H1 (cell line): ENCODE data around the gene PCGF3. TPM values are rescaled to one million over a fixed set of nuclear protein-coding genes. Genes with fewer than 3 reads are reported as not detected.
A peak's percentile ranks its signal among the peaks of the same experiment; 100 is the strongest.

Experiments used
- CTCF ChIA-PET: fragments of 300-600 bp; sonication (Branson Sonifier 250); formaldehyde crosslinking; loops from one replicate; lab custom pipeline; 2021; ENCODE audit not compliant: partially characterized antibody; lab: Charles Lee
- POLR2A ChIA-PET: fragments of 300-600 bp; sonication (Branson Sonifier 250); formaldehyde crosslinking; loops from one replicate; lab custom pipeline; 2021; ENCODE audit warnings: inconsistent platforms; ENCODE audit not compliant: partially characterized antibody; lab: Charles Lee
- DNase-seq, 2 experiments: peaks; one replicate each; pipeline versions ENCODE4 v3.0.0 to v3.0.0-alpha.2; 2010 to 2022; ENCODE audit warnings: low spot score in 2 of 2, low read depth in 1 of 2, mixed read lengths in 1 of 2
- FAIRE-seq: peaks from 2 replicates; lab custom pipeline; 2011; peaks lifted over from hg19 to GRCh38; lab: Jason Lieb, UNC
- H2AFZ ChIP-seq: 2 replicates; pipeline ENCODE4 v1.8.1; 2012; ENCODE audit warnings: low read length, inconsistent platforms
- H2AK5ac ChIP-seq: 2 replicates; pipeline ENCODE4 v1.6.1; 2013; ENCODE audit warnings: low read depth, low read length
- H2BK120ac ChIP-seq: replicated peaks from 2 replicates; pipeline ENCODE3; 2013; ENCODE audit warnings: low read depth, low read length, inconsistent platforms
- H2BK12ac ChIP-seq: 2 replicates; pipeline ENCODE4 v1.6.1; 2013; ENCODE audit warnings: low read depth, low read length
- H2BK15ac ChIP-seq: 2 replicates; pipeline ENCODE4 v1.6.1; 2013; ENCODE audit warnings: low read length
- H2BK20ac ChIP-seq: 2 replicates; pipeline ENCODE4 v1.6.1; 2013; ENCODE audit warnings: low read length
- H2BK5ac ChIP-seq: 2 replicates; pipeline ENCODE4 v1.6.1; 2013; ENCODE audit warnings: low read depth, low read length
- H3K14ac ChIP-seq: 2 replicates; pipeline ENCODE4 v1.6.1; 2013; ENCODE audit warnings: inconsistent platforms; ENCODE audit not compliant: insufficient read length
- H3K18ac ChIP-seq: 2 replicates; pipeline ENCODE4 v1.6.1; 2013; ENCODE audit warnings: low read length; ENCODE audit errors: extremely low read depth
- H3K23ac ChIP-seq: 2 replicates; pipeline ENCODE4 v1.6.1; 2013; ENCODE audit warnings: inconsistent platforms; ENCODE audit not compliant: insufficient read length
- H3K23me2 ChIP-seq: 2 replicates; pipeline ENCODE4 v1.6.1; 2013; ENCODE audit warnings: low read depth, low read length
- H3K27ac ChIP-seq: 2 replicates; pipeline ENCODE4 v1.6.1; 2011; ENCODE audit warnings: low read depth, low read length, inconsistent platforms
- H3K27me3 ChIP-seq, 4 experiments: replicated peaks in 1 of 4; 1 replicate in 1 of 4; 2 replicates in 3 of 4; pipeline versions ENCODE4 v1.6.1 to v1.8.1; 2011 to 2013; ENCODE audit warnings: low read length in 3 of 4, mild to moderate bottlenecking in 3 of 4, inconsistent platforms in 2 of 4, mixed read lengths in 2 of 4, moderate library complexity in 1 of 4; ENCODE audit not compliant: control insufficient read depth in 3 of 4, insufficient read depth in 3 of 4; ENCODE audit errors: extremely low read depth in 1 of 4
- H3K36me3 ChIP-seq, 4 experiments: 2 replicates each; pipeline versions ENCODE4 v1.6.1 to v1.8.1; 2011 to 2013; ENCODE audit warnings: mild to moderate bottlenecking in 4 of 4, low read length in 3 of 4, moderate library complexity in 2 of 4, control low read depth in 1 of 4, inconsistent platforms in 1 of 4; ENCODE audit not compliant: insufficient read depth in 4 of 4, control insufficient read depth in 2 of 4
- H3K4ac ChIP-seq: replicated peaks from 2 replicates; pipeline ENCODE3; 2013; ENCODE audit warnings: low read length, low read depth, mixed read lengths, inconsistent platforms; ENCODE audit not compliant: insufficient read length
- H3K4me1 ChIP-seq, 4 experiments: replicated peaks in 1 of 4; 1 replicate in 1 of 4; 2 replicates in 3 of 4; pipeline versions ENCODE4 v1.6.1 to v1.8.1; 2011 to 2013; ENCODE audit warnings: low read length in 3 of 4, inconsistent platforms in 2 of 4, mixed read lengths in 1 of 4; ENCODE audit not compliant: insufficient read depth in 4 of 4, control insufficient read depth in 3 of 4
- H3K4me2 ChIP-seq, 2 experiments: 2 replicates each; pipeline versions ENCODE4 v1.6.1 to v1.8.1; 2011 to 2013; ENCODE audit warnings: low read depth in 2 of 2, low read length in 2 of 2, control low read depth in 1 of 2, inconsistent platforms in 1 of 2, mild to moderate bottlenecking in 1 of 2; ENCODE audit not compliant: insufficient read depth in 1 of 2
- H3K4me3 ChIP-seq, 4 experiments: fragments of 200-600, 300-600 bp in 1 of 4; sonication (generic), shearing (Covaris generic), sonication (Bioruptor Twin) in 1 of 4; 2 replicates each; pipeline versions ENCODE4 v1.5.1 to v1.8.1; 2011 to 2016; ENCODE audit warnings: low read length in 4 of 4, low read depth in 3 of 4, control low read depth in 2 of 4, inconsistent platforms in 2 of 4, mild to moderate bottlenecking in 2 of 4, mixed read lengths in 1 of 4, moderate library complexity in 1 of 4; ENCODE audit not compliant: insufficient read depth in 2 of 4; ENCODE audit errors: extremely low read depth in 1 of 4
- H3K56ac ChIP-seq: replicated peaks from 2 replicates; pipeline ENCODE3; 2013; ENCODE audit warnings: low read depth, mild to moderate bottlenecking, mixed read lengths, low read length, inconsistent platforms; ENCODE audit not compliant: insufficient read length
- H3K79me1 ChIP-seq: 2 replicates; pipeline ENCODE4 v1.6.1; 2013; ENCODE audit warnings: low read depth, low read length, control low read depth
- H3K79me2 ChIP-seq, 2 experiments: 2 replicates each; pipeline versions ENCODE4 v1.6.1 to v1.8.1; 2012 to 2013; ENCODE audit warnings: low read length in 2 of 2, mild to moderate bottlenecking in 2 of 2, inconsistent platforms in 1 of 2; ENCODE audit not compliant: insufficient read depth in 2 of 2, control insufficient read depth in 1 of 2
- H3K9ac ChIP-seq, 4 experiments: replicated peaks in 1 of 4; 1 replicate in 1 of 4; 2 replicates in 3 of 4; pipeline versions ENCODE4 v1.6.1 to v1.8.1; 2011 to 2013; ENCODE audit warnings: low read depth in 3 of 4, low read length in 3 of 4, control low read depth in 2 of 4, mild to moderate bottlenecking in 2 of 4, moderate library complexity in 2 of 4, inconsistent platforms in 1 of 4; ENCODE audit errors: extremely low read depth in 1 of 4
- H3K9me3 ChIP-seq, 2 experiments: 2 replicates each; pipeline versions ENCODE4 v1.6.1 to v1.8.1; 2012 to 2013; ENCODE audit warnings: mild to moderate bottlenecking in 2 of 2, moderate library complexity in 2 of 2, control low read depth in 1 of 2, inconsistent platforms in 1 of 2, low read depth in 1 of 2, low read length in 1 of 2, mixed read lengths in 1 of 2; ENCODE audit not compliant: insufficient read depth in 2 of 2
- H4K20me1 ChIP-seq, 2 experiments: replicated peaks in 1 of 2; 2 replicates each; pipeline versions ENCODE3 to v1.8.1; 2011 to 2013; ENCODE audit warnings: inconsistent platforms in 2 of 2, low read length in 2 of 2, mild to moderate bottlenecking in 1 of 2; ENCODE audit not compliant: insufficient read depth in 2 of 2, control insufficient read depth in 1 of 2
- H4K5ac ChIP-seq: 2 replicates; pipeline ENCODE4 v1.6.1; 2013; ENCODE audit warnings: low read length, low read depth, mixed read lengths, inconsistent platforms; ENCODE audit not compliant: insufficient read length
- H4K8ac ChIP-seq: 2 replicates; pipeline ENCODE4 v1.8.0; 2013; ENCODE audit warnings: mild to moderate bottlenecking, moderate library complexity, low read length, inconsistent platforms; ENCODE audit not compliant: insufficient read depth; ENCODE audit errors: extremely low read depth
- H4K91ac ChIP-seq: replicated peaks from 2 replicates; pipeline ENCODE3; 2013; ENCODE audit warnings: low read length, mixed read lengths, inconsistent platforms; ENCODE audit not compliant: insufficient read length
- KDM4A ChIP-seq: IDR thresholded peaks from one replicate; pipeline ENCODE4 v1.7.1; 2012; ENCODE audit warnings: low read depth, mild to moderate bottlenecking, moderate library complexity, low read length, inconsistent platforms; ENCODE audit not compliant: severe bottlenecking
- POLR2AphosphoS5 ChIP-seq: IDR thresholded peaks from 2 replicates; pipeline ENCODE4 v1.6.1; 2011; ENCODE audit warnings: low read depth, low read length
- ZNF274 ChIP-seq: IDR thresholded peaks from 2 replicates; pipeline ENCODE4 v1.7.0; 2012; ENCODE audit warnings: low read length, borderline replicate concordance; ENCODE audit errors: extremely low read depth
- WGBS, 2 experiments: shearing (Covaris generic) in 1 of 2; methylation state at CpG; one replicate each; pipeline versions ENCODE4 v1.1.6 to v1.1.7; 2013 to 2015; ENCODE audit warnings: low lambda C conversion rate in 2 of 2, mixed read lengths in 2 of 2, inconsistent platforms in 1 of 2, low coverage in 1 of 2, missing lambda C conversion rate in 1 of 2; ENCODE audit not compliant: insufficient replicate concordance in 2 of 2, insufficient coverage in 1 of 2, insufficient read length in 1 of 2; ENCODE audit errors: extremely low coverage in 1 of 2, missing lambda C conversion rate in 1 of 2; 5-methylcytosine and 5-hydroxymethylcytosine counted together
- polyA plus RNA-seq, 7 experiments: library from polyadenylated mRNA; depleted of rRNA in 3 of 7; stranded (reverse) in 5 of 7; unstranded in 2 of 7; fragments of >200 nt in 5 of 7; fragments of 200-250 nt in 2 of 7; gene quantifications; 1 replicate in 5 of 7; 2 replicates in 1 of 7; 4 replicates in 1 of 7; pipeline versions ENCODE4 v1.2.1 to v1.2.3, GENCODE V29; 2011 to 2013; ENCODE audit warnings: missing spikeins in 2 of 7, mixed read lengths in 2 of 7
- total RNA-seq: library from RNA; stranded (reverse); fragmentation: NEBNext Ultra II Directional; extraction: Animal tissue kit (Norgen Biotek cat#: 25700); gene quantifications from 2 replicates; pipeline ENCODE4 v1.2.1, GENCODE V29; 2021
- TF ChIP-seq, protein P1 (sequence below), 3 experiments: IDR thresholded peaks; 1 replicate in 2 of 3; 2 replicates in 1 of 3; pipeline versions ENCODE4 v1.5.1 to v1.6.1; 2011; ENCODE audit warnings: low read length in 3 of 3, mild to moderate bottlenecking in 3 of 3, inconsistent platforms in 2 of 3, low read depth in 1 of 3, moderate library complexity in 1 of 3; ENCODE audit not compliant: insufficient read depth in 1 of 3; ENCODE audit errors: control extremely low read depth in 1 of 3

The PCGF3 gene
- total and polyA plus RNA-seq, 2 of the 8 experiments (the other 6 are each of a cell fraction or from before 2014, with no cell fraction given), result 52.7 to 52.9 TPM

- ChIA-PET CTCF (interaction anchor here (0.9 to 2.0 kb wide), 5 partner anchors 8 to 218 kb away, joined by 3 to 6 read pairs (median 4); no protein-coding TSS in a partner anchor), POLR2A (no interaction called here)
- Histone ChIP-seq H3K27ac (no peak overlapping the region), H3K4me3 (no peak overlapping the region), H4K20me1 (peaks cover 0 to 3% of the 10 kb centered on the region in 2 experiments), H3K23me2 (peaks cover 5% of the 10 kb centered on the region), H2BK15ac (no peak overlapping the region), H3K4me1 (peaks cover 0 to 19% (median 16%) of the 10 kb centered on the region in 4 experiments; a peak in 6 of 7 replicates), H3K56ac (no peak overlapping the region), H3K79me2 (no peaks in the 10 kb centered on the region), H3K23ac (no peak overlapping the region), H4K5ac (no peak overlapping the region), H2AFZ (no peak overlapping the region), H2BK12ac (peak overlapping the region; percentile 77; the same call in 1 of the 2 replicates), H3K9ac (no peak overlapping the region), H3K18ac (no peak overlapping the region), H3K36me3 (no peaks in the 10 kb centered on the region), H2AK5ac (no peak overlapping the region), H2BK20ac (no peak overlapping the region), H2BK5ac (no peak overlapping the region), H3K14ac (no peak overlapping the region), H4K8ac (no peak overlapping the region), H3K79me1 (no peaks in the 10 kb centered on the region), H3K4me2 (0 out of 4 replicates have a peak overlapping the region, but pooled peaks of 1 of the 2 experiments have one; percentile 58), H4K91ac (no peak overlapping the region), H3K9me3 (no peaks in the 10 kb centered on the region)
- FAIRE-seq (no peak), DNase-seq (no peak)
- WGBS, 2 experiments, result 71% methylated on average over 15 of the region's 16 CpGs; no CpG with 5 or more reads in 1 of the 2 experiments
- TF ChIP-seq, protein P1, sequence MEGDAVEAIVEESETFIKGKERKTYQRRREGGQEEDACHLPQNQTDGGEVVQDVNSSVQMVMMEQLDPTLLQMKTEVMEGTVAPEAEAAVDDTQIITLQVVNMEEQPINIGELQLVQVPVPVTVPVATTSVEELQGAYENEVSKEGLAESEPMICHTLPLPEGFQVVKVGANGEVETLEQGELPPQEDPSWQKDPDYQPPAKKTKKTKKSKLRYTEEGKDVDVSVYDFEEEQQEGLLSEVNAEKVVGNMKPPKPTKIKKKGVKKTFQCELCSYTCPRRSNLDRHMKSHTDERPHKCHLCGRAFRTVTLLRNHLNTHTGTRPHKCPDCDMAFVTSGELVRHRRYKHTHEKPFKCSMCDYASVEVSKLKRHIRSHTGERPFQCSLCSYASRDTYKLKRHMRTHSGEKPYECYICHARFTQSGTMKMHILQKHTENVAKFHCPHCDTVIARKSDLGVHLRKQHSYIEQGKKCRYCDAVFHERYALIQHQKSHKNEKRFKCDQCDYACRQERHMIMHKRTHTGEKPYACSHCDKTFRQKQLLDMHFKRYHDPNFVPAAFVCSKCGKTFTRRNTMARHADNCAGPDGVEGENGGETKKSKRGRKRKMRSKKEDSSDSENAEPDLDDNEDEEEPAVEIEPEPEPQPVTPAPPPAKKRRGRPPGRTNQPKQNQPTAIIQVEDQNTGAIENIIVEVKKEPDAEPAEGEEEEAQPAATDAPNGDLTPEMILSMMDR (IDR thresholded peaks at IDR 0.05; ENCODE audit: control extremely low read depth in 1 of 3, insufficient read depth in 1 of 3, low read depth in 1 of 3, low read length in 3 of 3), result peak in 2 of 3 experiments; percentile 5 to 14; a peak in 1 of 4 replicates
- no peak for TF ChIP-seq ZNF274
- TF ChIP-seq KDM4A, result peak; percentile 7
- no peak for TF ChIP-seq POLR2AphosphoS5
- TF ChIP-seq, all 59 proteins: peak for 2
- Histone ChIP-seq H3K4ac (no peak overlapping the region), H2BK120ac (no peak overlapping the region), H3K27me3 (peaks cover 31 to 71% (median 57%) of the 10 kb centered on the region in 4 experiments)
Measured at GRCh38 chr4:786861-787300, 81.2 kb downstream of the PCGF3 start.
